Activated T-cell treated with anti-CD3 and anti-CD28 coated beads for 4 hours (primary cell): ENCODE measurements around the gene OR52E6.

ENCODE experiments used
- DNase-seq: peaks from one replicate; pipeline ENCODE4 v3.0.0-alpha.2; 2020

The OR52E6 gene

DNA sequence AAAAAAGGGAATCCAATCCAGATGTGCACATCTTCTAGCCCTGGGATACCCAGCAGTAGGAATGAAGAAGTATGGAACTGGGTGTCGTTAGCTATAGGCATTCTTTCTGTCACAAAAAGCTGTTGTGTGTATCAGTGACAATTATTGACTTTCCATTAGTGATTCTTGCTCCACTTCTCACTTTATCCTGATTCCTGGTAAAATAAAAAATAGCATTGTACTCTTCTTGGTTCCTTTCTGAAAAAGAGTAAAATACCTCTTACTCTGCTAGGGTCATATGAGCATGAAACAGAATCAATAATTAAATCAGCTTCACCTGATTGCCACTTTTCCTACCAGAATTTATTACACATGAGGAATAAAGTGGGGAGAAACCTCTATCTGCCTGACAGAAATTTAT lies at the start of gene OR52E6:
Gene OR52E6, minus strand, starts transcription at position 101 of the 400 bp plus-strand sequence. Its CDS starts 0 bp downstream, at position 101.
- no peak for DNase-seq

DNA sequence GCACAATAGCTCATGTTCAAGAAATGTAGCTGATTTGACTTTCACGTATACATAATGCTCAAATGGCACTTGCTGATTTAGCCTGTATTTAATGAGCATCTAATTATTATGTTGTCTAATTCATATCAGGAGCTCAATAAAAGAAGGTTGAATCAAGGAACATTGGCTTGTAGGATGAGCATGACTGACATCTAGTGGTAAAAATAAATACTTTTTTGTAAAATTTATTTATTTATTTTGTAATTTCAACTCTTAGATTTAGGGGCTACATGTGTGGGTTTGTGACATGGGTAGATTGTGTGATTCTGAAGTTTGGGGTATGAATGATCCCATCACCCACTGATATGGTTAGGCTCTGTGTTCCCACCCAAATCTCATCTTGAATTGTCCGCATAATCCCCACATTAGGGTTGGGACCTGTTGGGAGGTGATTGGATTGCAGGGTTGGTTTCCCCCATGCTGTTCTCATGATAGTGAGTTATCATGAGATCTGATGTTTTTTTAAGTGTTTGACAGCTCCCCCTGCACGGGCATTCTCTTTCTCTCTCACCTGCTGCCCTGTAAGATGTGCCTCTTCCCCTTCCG lies 49.6 kb upstream of the OR52E6 start:
- no peak for DNase-seq

DNA sequence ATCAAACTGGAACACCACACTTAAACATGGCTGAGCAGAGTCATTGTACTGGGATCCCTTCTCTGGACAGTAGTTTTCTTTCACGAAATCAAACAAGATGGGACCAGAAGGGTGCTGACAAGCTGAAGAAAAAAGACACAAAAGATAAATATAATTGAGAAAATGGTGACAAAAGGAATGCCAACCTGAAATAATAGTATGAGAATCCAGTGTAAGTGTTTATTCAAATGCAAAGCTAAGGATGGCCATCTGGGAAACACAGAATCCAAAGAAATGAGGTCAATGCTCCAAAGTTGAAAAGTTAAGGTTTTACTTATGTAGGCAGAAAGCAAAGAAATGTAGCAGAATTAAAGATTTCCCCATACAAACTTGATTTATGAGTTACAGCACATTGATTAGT lies 46.0 kb upstream of the OR52E6 start:
- no peak for DNase-seq

DNA sequence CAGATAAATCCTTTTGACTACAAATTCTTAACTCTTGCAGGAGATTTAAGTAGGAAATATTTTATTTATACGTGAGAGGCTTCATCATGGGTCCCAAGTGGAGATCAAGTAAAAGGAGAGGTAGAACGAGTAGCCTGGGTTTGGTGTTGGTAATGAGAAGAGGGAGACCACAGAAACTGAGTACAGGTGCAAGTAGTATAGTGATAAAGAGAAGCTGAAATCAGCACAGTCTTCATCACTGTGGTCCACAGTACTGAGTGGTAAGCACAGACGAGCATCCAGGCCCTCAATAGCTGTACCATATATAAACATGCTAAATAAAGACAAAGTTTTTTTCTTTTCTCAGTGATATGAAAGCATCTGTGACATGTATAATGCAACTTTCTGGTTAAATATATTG lies 45.5 kb upstream of the OR52E6 start:
- no peak for DNase-seq

DNA sequence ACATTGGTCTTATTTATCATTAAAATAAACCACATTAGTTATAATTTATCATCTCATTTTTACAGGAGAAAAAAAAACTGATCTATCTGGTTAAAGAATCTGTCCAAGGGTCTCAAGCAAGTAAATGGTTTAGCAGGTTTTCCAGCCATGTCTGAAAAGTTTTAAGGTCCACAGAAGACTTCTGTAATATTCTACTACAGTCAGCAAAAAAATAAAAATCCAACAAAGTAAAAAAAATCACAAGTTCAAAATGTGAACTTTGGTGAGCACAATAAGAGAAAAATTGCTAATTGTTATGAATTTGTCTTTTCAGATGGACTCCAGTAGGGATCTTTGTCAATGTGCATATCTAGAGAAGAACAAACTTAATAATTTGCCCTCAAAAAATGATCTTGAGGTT lies 40.1 kb upstream of the OR52E6 start:
- DNase-seq = no peak

DNA sequence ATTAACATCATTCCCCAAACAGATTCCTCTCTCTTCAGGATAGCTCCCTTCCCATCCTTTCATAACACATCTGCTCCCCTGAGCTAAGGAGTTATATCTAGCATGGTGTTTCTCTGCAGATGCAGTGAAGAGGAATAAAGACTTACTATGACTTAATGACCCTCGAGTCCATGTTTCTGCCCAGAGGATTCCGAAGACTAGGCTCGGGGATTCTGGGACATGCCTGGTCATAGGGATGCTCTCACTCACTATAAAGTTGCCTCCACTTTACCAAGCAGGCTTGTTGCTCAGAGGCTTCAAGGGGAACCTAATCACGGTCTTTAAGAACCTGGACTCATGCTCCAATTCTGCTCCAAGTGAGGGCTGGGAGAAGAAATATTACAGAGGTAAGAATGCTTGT lies 38.6 kb upstream of the OR52E6 start, which contains the start of gene OR52E4:
Gene OR52E4, plus strand, starts transcription at position 301 of the 400 bp plus-strand sequence. CDS start 3,664 bp downstream, outside the sequence.
- no peak for DNase-seq

DNA sequence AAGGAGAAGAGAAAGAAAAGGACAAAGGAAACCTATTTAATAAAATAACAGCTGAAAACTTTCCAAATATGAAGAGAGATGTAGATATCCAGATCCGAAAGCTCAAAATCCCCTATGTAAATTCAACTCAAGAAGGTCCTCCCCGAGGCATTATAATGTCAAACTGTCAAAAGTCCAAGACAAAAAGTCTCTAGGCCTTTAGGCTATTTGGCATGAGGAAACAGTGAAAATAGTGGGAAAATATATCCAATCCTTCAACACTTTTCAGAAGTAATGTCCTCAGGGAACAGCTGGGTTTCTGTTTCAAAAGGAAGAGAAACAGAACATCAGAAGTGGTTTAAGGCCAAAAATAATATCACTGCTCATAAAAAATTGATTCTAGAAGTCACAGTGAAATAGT lies 36.9 kb upstream of the OR52E6 start:
- no peak for DNase-seq

DNA sequence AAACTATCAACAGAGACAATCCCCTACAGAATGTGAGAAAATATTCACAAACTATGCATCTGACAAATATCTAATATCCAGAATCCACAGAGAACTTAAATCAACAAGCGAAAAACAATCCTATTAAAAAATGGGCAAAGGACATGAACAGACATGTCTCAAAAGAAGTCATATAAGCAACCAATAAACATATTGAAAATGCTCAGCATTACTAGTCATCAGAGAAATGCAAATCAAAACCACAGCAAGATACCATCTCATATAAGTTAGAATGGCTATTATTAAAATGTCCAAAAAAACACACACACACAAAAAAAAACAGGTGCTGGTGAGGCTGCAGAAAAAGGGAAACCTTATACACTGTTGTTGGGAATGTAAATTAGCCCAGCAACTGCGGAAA lies 24.1 kb upstream of the OR52E6 start:
- DNase-seq = no peak

DNA sequence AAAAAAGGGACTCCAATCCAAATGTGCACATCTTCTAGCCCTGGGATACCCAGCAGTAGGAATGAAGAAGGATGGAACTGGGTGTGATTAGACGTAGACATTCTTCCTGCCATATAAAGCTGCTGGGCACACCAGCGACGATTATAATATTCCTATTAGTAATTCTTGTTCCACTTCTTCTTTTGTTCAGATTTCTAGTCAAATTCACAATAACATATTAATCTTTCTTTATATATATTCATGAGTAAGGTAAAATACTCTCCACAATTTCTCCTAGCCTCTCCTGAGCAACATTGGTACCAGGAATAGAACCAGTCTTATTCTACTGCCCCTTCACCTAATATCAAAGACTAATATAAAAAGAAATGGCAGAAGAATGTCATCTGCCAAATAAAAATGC lies 15.9 kb upstream of the OR52E6 start, which contains the start of gene OR52E8:
Gene OR52E8, minus strand, starts transcription at position 101 of the 400 bp plus-strand sequence. Its CDS starts 0 bp downstream, at position 101.
- no peak for DNase-seq

DNA sequence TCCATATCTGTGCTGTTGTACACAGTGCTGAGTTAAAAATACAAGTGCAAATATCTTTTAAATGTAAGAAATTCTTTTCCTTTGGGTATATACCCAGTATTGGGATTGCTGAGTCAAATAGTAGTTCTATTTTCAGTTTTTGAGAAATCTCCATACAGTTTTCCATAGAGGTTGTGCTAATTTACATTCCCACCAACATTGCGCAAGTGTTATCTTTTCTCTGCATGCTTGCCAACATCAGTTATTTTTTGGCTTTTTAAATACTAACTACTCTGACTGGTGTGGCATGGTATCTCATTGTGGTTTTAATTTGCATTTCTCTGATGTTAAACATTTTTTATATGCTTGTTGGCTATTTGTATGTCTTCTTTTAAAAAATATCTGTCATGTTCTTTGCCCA lies 9.3 kb upstream of the OR52E6 start:
- no peak for DNase-seq

DNA sequence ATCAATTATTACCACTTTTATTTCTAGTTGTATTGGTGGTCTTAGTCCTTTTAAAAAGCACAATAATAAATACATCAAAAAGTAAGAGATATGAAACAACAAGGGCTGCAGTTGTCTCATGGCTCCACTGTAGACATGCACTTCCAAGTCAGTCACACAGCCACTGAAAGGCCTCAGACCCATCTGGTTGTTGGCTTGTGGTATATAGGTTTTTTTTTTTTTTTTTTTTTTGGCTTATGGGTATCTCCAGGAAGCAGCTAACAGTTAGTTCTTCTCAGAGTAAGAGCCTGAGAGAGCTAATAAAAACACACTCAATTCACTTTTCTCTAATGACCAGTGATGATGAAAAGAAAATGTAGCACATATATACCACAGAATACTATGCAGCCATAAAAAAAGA lies 6.0 kb upstream of the OR52E6 start:
- no peak for DNase-seq

DNA sequence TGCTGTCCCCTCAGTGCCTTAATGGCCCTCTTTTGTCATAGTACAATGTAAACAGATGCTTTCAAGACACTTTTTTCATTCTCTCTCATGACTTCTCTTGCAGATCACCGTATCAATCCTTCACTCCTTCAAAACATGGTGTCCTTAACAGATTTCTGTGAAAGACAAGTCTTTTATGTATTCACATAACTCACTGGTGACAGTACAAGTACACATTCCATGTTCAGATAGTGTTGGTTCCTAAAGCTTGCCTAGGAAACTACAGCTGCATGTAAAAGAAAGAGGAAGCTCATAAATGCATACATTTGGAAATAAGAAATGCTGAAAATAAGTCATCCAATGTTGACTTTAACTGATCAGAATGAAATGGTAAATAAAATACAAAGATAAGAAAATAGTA lies 5.0 kb upstream of the OR52E6 start:
- DNase-seq = no peak

DNA sequence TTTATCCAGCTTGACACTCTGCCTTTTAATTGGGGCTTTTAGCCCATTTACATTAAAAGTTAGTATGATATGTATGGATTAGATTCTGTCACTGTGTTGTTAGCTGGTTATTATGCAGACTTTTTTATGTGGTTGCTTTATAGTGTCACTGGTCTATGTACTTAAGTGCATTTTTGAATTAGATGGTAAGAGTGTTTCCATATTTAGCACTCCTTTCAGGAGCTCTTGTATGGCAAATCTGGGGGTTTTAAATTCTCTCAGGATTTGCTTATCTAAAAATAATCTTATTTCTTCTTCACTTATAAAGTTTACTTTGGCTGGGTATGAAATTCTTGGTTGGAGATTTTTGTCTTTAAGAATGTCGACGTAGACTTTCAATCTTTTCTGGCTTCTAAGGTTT lies 4.0 kb downstream of the OR52E6 start:
- DNase-seq = no peak

DNA sequence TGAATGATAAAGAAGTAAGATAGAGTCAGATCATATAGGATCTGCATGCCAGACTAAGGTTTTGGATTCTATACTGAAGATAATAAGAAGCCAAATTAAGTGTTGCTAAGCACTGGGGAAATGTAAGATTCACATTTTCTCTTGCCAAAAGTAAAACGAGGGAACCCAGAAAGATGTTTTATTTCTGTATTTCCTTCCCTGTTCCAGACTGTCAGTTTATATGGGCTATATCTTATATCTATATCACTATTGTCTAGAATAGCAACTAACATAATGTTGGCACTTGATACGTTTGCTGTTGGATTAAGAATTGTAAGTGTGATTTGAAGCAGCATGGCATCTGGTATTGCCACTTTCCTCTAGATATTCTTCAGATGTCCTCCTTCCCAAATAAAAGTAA lies 8.3 kb downstream of the OR52E6 start:
- DNase-seq = no peak

DNA sequence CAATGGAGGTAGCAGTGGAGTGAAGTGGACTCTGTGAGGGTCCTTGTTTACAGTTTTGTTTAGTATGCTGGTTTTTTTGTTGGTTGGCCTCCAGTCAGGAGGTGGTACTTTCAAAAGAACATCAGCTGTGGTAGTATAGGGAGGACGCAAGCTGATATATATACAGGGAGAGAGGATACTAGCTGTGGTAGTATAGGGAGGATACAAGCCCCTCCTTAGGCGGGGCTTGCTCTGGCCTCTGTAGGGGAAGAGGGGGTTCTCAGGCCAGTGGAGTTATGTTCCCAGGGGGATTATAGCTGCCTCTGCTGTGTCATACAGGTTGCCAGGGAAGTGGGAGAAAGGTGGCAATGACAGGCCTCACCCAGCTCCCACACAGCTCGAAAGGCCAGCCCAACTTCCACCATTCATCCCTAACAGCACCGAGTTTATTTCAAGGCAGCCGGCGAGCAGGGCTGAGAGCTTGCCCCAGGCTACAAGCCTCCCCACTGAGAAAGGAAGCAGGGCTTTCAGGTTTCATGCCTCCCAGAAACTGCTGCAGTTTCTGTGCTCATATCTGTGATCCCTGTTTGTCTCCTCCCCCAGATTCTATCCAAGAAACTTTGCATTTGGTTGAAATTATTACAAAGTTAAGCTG lies 10.4 kb downstream of the OR52E6 start:
- DNase-seq = no peak

DNA sequence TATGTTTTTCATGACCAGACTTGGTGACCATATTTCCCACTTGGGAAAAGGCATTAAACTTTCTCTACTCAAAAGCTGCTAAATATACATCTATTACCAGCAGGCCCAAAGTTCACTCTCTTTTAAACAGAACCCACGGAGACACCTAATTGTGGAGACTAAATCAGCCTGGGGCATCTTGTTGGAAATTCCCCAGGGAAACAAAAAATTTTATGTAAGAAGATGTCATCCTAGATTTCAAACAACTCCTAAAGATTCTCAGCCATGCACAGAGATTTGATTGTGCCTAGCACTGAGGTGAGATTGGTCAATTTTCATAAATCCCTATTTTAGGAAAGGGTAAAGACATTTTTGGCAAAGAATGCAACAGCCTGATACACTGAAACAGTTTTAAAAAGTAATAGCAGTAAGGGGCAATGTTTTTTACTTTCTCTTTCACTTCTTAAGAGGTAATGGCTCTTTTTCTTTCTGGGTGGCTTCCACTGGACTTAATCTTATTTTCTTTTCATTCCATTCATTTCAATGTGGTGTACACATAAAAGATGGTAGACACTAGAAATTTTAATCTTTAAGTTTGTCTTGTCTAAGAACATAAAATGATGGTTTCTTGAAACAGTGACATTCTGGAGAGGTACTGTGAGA lies 23.3 kb downstream of the OR52E6 start:
- no peak for DNase-seq

DNA sequence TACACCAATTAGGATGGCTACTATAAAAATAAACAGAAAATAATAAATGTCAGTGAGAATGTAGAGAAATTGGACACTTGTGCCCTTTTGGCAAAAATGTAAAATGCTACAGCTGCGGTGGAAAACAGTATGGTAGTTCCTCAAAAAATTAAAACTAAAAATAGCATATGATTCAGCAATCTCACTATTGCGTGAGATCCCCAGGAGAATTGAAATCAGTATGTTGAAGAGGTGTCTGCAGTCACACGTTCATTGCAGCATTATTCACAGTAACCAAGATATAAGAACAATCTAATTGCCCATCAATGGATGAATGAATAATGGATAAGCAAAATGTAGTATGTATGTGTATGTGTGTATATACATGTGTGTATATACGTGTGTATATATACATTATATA lies 26.2 kb downstream of the OR52E6 start:
- DNase-seq = no peak

DNA sequence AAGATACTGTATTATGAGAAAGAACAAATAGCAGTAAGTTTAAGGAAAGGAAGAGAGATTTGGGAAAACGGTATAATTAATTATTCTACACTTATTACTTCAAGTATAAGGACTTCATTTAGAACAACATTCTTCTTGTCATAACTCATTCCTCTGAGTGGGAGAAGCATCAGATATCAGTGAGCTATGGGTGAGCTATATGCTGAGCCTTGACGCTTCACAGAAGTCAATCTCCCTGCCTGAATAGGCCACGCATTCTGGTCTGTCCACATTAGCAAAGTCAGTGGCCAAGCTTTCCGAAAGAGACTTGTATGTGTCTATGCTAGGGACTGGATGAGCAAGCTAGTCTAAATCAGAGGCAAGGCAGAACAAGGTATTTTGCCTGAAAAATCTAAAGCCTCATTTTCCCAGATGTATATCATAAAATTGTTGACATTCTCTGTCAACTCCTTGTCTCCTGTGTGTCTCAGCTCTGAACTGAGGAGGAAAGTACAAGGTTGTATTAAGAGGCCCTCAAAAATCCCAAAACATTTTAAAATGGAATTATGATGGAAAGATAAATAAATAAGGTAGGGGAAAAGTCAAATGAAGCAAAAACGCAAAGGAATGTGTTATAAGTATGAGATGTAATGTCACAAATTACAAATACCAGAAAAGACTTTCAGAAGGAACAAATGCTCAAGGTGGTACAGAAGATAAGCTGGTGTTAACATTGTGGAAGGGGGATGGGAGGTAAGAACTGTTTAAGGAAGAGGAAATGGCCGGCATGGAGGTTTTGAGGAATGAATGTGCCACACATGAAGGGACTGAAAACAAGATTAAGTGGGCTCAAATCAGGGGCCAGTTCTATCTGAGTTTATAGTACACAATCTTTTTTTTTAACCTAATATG lies 31.5 kb downstream of the OR52E6 start:
- no peak for DNase-seq

DNA sequence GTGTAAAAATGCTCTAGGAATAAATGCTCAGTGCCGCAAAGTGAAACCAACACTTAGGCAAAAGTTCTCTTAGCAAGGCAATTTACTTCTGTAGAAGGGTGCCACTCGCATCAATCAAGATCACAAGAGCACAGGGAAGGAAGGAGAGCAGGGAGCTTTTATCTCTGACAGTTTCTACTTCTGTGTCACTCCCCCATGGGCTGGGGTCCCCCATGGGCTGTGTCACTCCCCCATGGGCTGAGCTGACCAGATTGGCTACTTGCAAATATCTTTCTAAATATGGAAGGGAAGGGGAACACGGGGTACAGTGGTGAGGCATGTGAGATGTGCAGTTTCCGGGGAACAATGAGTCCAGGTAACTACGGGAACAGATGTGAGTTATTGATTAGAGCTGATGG lies 32.6 kb downstream of the OR52E6 start:
- no peak for DNase-seq

DNA sequence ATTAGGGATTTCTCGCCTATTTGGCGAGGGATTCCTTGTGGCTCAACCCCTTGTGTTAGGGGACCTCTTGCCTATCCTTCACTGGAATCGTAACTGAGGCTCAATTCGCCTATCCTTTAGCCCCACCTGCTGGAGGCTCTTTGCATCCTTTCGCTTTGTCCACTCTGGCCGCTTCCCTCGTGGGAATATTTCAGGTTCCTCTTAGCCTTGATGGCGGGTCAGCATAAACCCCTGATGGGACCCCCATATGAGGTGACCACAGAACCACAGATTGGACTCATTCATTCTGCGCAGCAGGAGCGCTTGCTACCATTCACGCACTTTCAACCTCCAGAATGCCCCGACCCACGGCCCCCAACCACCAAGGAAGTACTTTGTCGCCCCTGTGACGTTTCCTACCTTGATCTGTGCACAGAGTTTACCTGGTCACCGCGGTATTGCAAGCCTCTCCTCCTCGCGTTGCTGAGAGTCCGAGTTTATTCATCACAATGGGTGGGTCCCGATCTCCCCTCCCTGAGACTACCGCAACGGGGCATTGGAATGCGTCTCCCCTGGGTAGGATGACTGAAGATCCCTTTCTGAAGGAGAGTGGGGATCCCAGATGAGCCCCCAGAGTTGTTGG lies 33.1 kb downstream of the OR52E6 start, which contains the start of gene OR52N2:
Gene OR52N2, plus strand, starts transcription at position 425 of the 622 bp plus-strand sequence. CDS start 11,412 bp downstream, outside the sequence.
- DNase-seq = peak; percentile 62

DNA sequence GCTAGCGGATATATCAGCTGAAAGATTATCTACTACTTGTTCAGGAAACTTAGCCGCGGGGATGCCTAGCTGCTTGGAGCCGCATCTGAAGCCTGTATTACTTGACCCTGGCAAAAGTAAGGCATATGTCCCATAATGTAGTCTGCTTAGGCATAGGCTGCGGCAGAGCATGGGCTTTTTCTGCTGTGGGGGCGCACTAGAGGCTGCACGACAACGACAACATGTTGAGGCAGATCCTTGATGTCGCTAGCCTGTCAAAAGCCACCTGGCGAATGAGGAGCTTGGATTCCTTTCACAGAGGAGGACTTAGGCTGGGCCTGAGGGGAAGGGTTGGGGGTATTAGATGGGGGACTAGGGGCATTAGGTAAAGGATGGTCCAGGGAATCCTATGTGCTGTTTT lies 34.1 kb downstream of the OR52E6 start:
- DNase-seq = no peak

DNA sequence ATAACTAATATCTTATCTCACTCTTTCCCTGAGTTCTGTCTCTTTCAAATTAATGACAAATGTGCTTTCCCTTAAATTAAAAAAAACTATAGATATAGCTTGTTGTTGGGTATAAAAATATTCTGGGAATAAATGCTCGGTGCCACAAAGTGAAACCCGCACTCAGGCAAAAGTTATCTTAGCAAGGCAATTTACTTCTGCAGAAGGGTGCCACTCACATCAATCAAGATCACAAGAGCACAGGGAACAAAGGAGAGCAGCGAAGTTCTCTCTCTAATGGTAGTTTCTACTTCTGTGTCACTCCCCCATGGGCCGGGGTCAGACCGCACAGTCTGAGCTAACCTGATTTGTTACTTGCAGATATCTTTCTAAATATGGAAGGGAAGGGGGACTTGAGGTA lies 37.7 kb downstream of the OR52E6 start:
- DNase-seq = no peak

DNA sequence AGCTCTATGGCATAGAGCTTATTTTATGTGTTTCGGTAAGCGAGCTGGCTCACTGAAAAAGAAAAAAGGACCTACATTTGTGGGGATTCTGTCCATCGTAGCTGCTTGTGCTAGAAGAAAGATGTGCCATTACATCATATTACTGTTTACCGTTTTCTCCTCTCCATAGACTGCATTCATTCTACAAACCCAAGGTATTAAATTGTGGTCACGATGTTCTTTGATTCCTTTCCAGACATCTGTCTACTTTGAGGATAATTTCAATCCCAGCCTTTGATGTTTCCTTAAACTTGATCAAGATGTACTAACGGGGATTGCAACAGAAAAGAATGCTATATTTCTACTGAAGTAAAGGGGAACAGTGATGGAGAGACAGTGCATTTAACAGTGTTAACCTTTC lies 45.2 kb downstream of the OR52E6 start:
- no peak for DNase-seq
